Fibroblast of gingiva (primary cell): ENCODE data around the gene IFNL1.
A peak's percentile ranks its signal among the peaks of the same experiment; 100 is the strongest.
"Not testable (repeated sequence)": the region's sequence is repeated elsewhere in the genome, so short reads cannot be mapped to it uniquely, and the experiment has no call there.

Experiments
- DNase-seq: peaks from one replicate; pipeline ENCODE4 v3.0.0-alpha.2; 2011; ENCODE audit warnings: low read depth

The IFNL1 gene

GRCh38 chr19:39332738-39333137 is 36.5 kb downstream of the IFNL1 start:
- DNase-seq = not testable (repeated sequence)

- no peak for DNase-seq
These were observed 37.3 kb downstream of the IFNL1 start for GRCh38 chr19:39333507-39333906.

GRCh38 chr19:39334444-39334976 is 38.3 kb downstream of the IFNL1 start:
- DNase-seq = no peak

GRCh38 chr19:39335168-39335548 is 39.0 kb downstream of the IFNL1 start:
- no peak for DNase-seq

GRCh38 chr19:39336483-39336882 is 40.3 kb downstream of the IFNL1 start:
- DNase-seq = no peak

GRCh38 chr19:39339674-39340073 is 43.5 kb downstream of the IFNL1 start:
- DNase-seq = no peak

- not testable (repeated sequence) for DNase-seq
These were observed 43.9 kb downstream of the IFNL1 start for GRCh38 chr19:39340156-39340555.

- peak; percentile 20 for DNase-seq
These were observed 45.0 kb downstream of the IFNL1 start for GRCh38 chr19:39341129-39341718.

- peak; percentile 99 for DNase-seq
These were observed 45.8 kb downstream of the IFNL1 start, which contains the start of gene SAMD4B for GRCh38 chr19:39341719-39342604. TSS of gene SAMD4B (plus strand) at chr19:39342421. CDS start at chr19:39356894, 14,473 bp downstream.

GRCh38 chr19:39342647-39343305 is 46.6 kb downstream of the IFNL1 start:
- no peak for DNase-seq

GRCh38 chr19:39345956-39346355 is 49.7 kb downstream of the IFNL1 start:
- no peak for DNase-seq

GRCh38 chr19:39347332-39348164 is 51.3 kb downstream of the IFNL1 start:
- DNase-seq = no peak
